ENCODE data around the gene DDN.

Gene DDN

GRCh38 chr12:49030119-49030518 lies 30.9 kb upstream of the DDN start:
- Histone ChIP-seq H3K9ac (ENCODE audit: low read depth, low read length) (no peak overlapping the region), H3K9me3 (replicated peaks; ENCODE audit: low read length) (no peaks in the 10 kb centered on the region), H3K36me3 (ENCODE audit: insufficient read depth, low read length) (peaks cover 91% of the 10 kb centered on the region)

DNA sequence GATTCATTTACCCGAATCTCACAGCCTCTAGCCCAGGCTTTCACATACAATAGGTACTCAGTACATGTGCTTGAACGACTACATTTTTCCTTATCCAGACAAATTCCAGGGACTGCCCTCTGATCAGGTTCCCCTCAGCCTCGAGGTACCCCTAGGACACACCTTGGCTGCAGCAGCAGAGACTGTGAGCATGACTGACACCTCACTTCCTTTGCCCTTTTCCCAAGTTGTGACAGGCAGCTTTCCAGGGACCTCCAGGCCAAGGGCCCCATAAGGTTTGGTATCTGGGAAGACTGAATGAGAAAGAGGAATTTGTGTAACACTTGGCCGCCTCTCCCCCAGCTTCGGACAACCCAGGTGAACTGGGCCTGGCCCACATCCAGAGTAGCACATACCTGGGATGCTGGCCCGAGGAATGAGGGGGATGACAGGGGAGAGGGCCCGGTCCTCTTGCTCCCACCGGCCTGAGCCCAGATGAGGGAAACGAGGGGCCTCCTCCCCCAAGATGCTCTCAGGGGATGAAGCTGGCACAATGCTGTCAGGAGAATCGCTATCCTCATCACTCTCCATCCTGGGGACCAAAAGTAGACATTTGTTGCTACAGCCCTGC lies 29.6 kb upstream of the DDN start:
- Histone ChIP-seq H3K9me3 (replicated peaks; ENCODE audit: low read length) (no peaks in the 10 kb centered on the region), H3K9ac (ENCODE audit: low read depth, low read length) (no peak overlapping the region), H3K36me3 (ENCODE audit: insufficient read depth, low read length) (peaks cover 90% of the 10 kb centered on the region), H3K27me3 (ENCODE audit: control insufficient read depth, insufficient read depth, low read length) (no peaks in the 10 kb centered on the region), H3K4me2 (ENCODE audit: low read length) (no peak overlapping the region), H3K4me3 (ENCODE audit: low read length) (no peak overlapping the region), H3K4me1 (ENCODE audit: control insufficient read depth, insufficient read depth, low read length) (no peaks in the 10 kb centered on the region)

More at GRCh38 chr12:49030119-49030518, 30.9 kb upstream of the DDN start:
- Histone ChIP-seq H3K4me3 (ENCODE audit: low read length) (no peak overlapping the region), H3K4me2 (ENCODE audit: low read length) (no peak overlapping the region), H3K4me1 (ENCODE audit: control insufficient read depth, insufficient read depth, low read length) (no peaks in the 10 kb centered on the region), H3K27me3 (ENCODE audit: control insufficient read depth, insufficient read depth, low read length) (no peaks in the 10 kb centered on the region)

DNA sequence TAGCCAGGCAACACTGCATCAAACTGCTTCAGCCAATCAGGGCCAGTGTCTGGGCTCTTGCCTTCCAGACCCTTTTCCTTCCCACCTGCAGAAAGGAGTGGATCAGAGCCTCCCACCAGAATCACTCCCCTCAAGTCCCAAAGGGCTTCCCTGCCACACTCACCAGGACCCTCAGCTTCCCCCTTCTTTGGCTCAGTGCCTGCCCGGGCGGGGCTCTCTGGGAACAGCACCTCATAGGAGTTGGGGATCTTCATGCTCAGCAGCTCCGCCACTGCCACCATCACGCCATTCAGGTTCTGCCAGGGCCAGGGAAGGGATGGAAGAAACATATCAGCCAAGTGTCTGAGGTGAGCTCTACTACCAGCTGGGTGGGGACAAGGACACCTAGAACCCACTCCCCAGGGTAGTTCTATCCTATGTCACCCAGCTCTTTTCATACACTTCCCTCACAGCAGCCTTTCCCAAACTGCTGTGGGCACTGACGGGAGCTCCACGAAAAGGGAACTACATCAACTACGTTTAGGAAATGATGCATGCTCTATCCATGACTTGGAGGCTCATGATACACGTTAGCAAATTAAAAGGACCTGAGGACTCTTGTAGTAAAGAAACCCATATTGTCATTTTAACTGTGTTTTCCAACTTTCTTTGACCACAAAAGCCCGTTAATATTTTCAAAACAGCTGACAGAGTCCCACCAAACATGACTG lies 28.8 kb upstream of the DDN start:
- Histone ChIP-seq H3K4me3 (ENCODE audit: low read length) (no peak overlapping the region), H3K9ac (ENCODE audit: low read depth, low read length) (no peak overlapping the region), H3K4me2 (ENCODE audit: low read length) (no peak overlapping the region), H3K9me3 (replicated peaks; ENCODE audit: low read length) (no peaks in the 10 kb centered on the region), H3K4me1 (ENCODE audit: control insufficient read depth, insufficient read depth, low read length) (no peaks in the 10 kb centered on the region), H3K27me3 (ENCODE audit: control insufficient read depth, insufficient read depth, low read length) (no peaks in the 10 kb centered on the region), H3K36me3 (ENCODE audit: insufficient read depth, low read length) (peaks cover 91% of the 10 kb centered on the region)

DNA sequence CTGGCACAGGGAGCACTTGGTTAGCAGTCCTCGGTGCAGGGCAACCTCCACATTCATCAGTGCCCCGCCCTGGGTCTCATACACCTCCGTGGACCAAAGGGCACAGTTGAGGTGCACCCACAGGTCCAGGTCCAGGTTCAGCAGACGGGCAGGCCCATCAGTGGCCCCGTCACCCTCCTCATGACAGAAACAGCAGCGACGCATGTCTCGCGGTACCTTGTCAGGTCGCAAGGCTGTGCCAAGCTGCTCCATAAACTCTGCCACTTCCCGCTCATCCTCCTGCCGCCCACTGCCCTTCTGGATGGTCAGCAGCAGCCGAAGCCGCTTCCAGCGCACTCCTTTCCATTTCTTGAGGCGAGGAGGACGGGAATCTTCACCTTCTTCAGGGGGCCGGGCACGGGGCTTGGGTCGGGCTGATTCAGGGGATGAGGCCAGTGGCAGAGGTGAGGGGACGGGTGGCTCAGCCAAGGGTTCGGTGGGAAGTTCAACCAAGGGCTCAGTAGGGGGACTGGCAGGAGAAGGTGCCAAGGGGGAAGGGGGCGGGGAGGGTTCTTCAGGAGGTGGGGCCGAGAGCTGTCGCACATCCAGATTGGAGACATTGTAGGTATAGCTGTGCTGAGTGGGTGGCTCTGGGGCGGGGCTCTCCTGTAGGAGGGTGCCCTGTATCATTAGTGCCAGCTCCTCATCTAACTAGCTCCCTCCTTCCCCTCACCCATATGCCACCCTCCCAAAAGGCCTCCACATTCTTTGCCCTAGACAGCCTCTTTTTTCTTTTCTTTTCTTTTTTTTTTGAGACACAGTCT lies 27.7 kb upstream of the DDN start:
- Histone ChIP-seq H3K4me1 (ENCODE audit: control insufficient read depth, insufficient read depth, low read length) (no peaks in the 10 kb centered on the region), H3K9ac (ENCODE audit: low read depth, low read length) (no peak overlapping the region), H3K9me3 (replicated peaks; ENCODE audit: low read length) (no peaks in the 10 kb centered on the region), H3K27me3 (ENCODE audit: control insufficient read depth, insufficient read depth, low read length) (no peaks in the 10 kb centered on the region), H3K4me3 (ENCODE audit: low read length) (no peak overlapping the region), H3K4me2 (ENCODE audit: low read length) (no peak overlapping the region), H3K36me3 (ENCODE audit: insufficient read depth, low read length) (peaks cover 90% of the 10 kb centered on the region)

DNA sequence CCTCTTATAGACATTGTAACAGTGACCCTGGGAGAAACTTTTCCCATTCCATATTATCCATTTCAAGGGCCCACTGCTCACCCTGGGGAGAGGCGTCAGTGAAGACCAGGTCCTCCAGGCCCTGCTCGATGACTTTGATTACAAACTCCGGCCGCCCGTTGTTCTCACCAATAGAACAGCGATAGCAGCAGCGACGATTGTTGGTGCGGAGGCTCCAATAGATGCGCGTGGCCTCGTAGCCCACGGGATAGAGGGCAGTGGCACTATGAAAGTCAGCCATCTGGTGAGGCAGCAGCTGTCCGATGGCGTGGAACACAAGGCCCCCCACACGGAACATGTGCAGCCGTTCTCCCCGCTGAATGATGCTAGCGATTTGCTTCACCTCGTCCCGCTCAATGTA lies 26.9 kb upstream of the DDN start:
- Histone ChIP-seq H3K36me3 (ENCODE audit: insufficient read depth, low read length) (peaks cover 87% of the 10 kb centered on the region), H3K4me1 (ENCODE audit: control insufficient read depth, insufficient read depth, low read length) (no peaks in the 10 kb centered on the region), H3K4me2 (ENCODE audit: low read length) (no peak overlapping the region), H3K4me3 (ENCODE audit: low read length) (no peak overlapping the region), H3K27me3 (ENCODE audit: control insufficient read depth, insufficient read depth, low read length) (no peaks in the 10 kb centered on the region), H3K9ac (ENCODE audit: low read depth, low read length) (no peak overlapping the region), H3K9me3 (replicated peaks; ENCODE audit: low read length) (no peaks in the 10 kb centered on the region)

DNA sequence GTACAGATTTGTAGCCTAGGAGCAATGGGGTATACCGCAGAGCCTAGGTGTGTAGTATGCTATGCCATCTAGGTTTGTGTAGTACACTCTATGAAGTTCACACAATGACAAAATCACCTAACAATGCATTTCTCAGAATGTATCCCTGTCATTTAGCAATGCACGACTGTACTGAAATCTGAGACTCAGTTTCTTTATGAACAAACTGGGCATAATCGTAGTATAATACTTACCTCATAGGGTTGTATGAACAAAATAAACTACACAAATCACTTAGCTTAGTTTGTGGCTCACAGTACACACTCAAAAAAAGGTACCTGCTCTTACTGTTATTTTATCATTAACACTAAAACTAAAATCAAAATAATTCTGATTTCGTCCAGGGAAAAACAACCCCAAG lies 26.3 kb upstream of the DDN start:
- Histone ChIP-seq H3K4me3 (ENCODE audit: low read length) (no peak overlapping the region), H3K4me2 (ENCODE audit: low read length) (no peak overlapping the region), H3K4me1 (ENCODE audit: control insufficient read depth, insufficient read depth, low read length) (no peaks in the 10 kb centered on the region), H3K9ac (ENCODE audit: low read depth, low read length) (no peak overlapping the region), H3K27me3 (ENCODE audit: control insufficient read depth, insufficient read depth, low read length) (no peaks in the 10 kb centered on the region), H3K9me3 (replicated peaks; ENCODE audit: low read length) (no peaks in the 10 kb centered on the region), H3K36me3 (ENCODE audit: insufficient read depth, low read length) (peaks cover 81% of the 10 kb centered on the region)

DNA sequence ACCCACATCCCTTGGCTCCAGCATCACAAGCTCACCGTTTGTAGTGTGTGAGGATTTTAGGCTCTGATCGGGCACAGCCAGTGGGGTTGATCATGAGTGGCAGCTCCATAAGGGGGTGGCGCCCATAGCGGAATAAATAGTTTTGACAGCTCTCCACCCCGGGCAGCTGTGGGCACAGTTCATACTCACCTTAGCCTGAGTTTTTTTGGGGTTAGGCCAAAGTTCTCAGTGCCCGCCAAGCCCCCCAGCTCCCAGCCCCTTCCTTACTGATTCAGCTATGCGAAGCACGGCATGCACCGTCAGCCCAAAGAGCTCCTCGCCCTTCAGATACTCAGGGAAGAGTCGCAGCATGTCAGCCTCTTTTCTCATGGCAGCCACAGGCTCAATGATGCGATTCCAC lies 25.4 kb upstream of the DDN start:
- no peaks in the 10 kb centered on the region for H3K9me3 ChIP-seq (replicated peaks; ENCODE audit: low read length)
- no peaks in the 10 kb centered on the region for H3K27me3 ChIP-seq (ENCODE audit: control insufficient read depth, insufficient read depth, low read length)
- peaks cover 4% of the 10 kb centered on the region for H3K4me1 ChIP-seq (ENCODE audit: control insufficient read depth, insufficient read depth, low read length)
- H3K4me2 ChIP-seq (ENCODE audit: low read length): no peak overlapping the region
- no peak overlapping the region for H3K4me3 ChIP-seq (ENCODE audit: low read length)
- no peak overlapping the region for H3K9ac ChIP-seq (ENCODE audit: low read depth, low read length)
- peaks cover 72% of the 10 kb centered on the region for H3K36me3 ChIP-seq (ENCODE audit: insufficient read depth, low read length)

DNA sequence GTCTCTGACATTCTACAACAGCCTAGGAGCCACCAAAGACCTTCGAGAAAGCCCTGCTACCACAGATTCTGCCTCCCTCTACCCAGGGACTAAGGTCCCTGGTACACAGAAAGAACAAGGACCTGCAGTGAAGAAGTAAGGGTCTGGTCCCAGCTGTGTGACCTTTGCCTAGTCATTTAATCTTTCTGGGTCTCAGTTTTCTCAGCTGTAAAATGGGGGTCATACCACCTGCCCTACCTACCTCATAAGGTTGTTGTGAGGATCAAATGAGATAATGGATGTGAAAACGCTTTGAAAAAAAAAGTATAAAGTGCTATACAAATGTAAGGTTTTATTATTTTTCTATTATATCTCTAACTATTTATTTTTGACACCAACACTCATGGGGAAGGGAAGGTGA lies 24.6 kb upstream of the DDN start:
- no peak overlapping the region for H3K4me3 ChIP-seq (ENCODE audit: low read length)
- H3K4me1 ChIP-seq (ENCODE audit: control insufficient read depth, insufficient read depth, low read length): peaks cover 11% of the 10 kb centered on the region
- no peak overlapping the region for H3K4me2 ChIP-seq (ENCODE audit: low read length)
- H3K27me3 ChIP-seq (ENCODE audit: control insufficient read depth, insufficient read depth, low read length): no peaks in the 10 kb centered on the region
- H3K9me3 ChIP-seq (replicated peaks; ENCODE audit: low read length): no peaks in the 10 kb centered on the region
- peaks cover 65% of the 10 kb centered on the region for H3K36me3 ChIP-seq (ENCODE audit: insufficient read depth, low read length)
- no peak overlapping the region for H3K9ac ChIP-seq (ENCODE audit: low read depth, low read length)

GRCh38 chr12:49022558-49023178 lies 23.5 kb upstream of the DDN start:
- peaks cover 53% of the 10 kb centered on the region for H3K36me3 ChIP-seq (ENCODE audit: insufficient read depth, low read length)
- H3K9me3 ChIP-seq (replicated peaks; ENCODE audit: low read length): no peaks in the 10 kb centered on the region
- H3K4me1 ChIP-seq (ENCODE audit: control insufficient read depth, insufficient read depth, low read length): peaks cover 14% of the 10 kb centered on the region
- H3K4me3 ChIP-seq (ENCODE audit: low read length): no peak overlapping the region
- no peak overlapping the region for H3K9ac ChIP-seq (ENCODE audit: low read depth, low read length)
- no peaks in the 10 kb centered on the region for H3K27me3 ChIP-seq (ENCODE audit: control insufficient read depth, insufficient read depth, low read length)
- no peak overlapping the region for H3K4me2 ChIP-seq (ENCODE audit: low read length)

DNA sequence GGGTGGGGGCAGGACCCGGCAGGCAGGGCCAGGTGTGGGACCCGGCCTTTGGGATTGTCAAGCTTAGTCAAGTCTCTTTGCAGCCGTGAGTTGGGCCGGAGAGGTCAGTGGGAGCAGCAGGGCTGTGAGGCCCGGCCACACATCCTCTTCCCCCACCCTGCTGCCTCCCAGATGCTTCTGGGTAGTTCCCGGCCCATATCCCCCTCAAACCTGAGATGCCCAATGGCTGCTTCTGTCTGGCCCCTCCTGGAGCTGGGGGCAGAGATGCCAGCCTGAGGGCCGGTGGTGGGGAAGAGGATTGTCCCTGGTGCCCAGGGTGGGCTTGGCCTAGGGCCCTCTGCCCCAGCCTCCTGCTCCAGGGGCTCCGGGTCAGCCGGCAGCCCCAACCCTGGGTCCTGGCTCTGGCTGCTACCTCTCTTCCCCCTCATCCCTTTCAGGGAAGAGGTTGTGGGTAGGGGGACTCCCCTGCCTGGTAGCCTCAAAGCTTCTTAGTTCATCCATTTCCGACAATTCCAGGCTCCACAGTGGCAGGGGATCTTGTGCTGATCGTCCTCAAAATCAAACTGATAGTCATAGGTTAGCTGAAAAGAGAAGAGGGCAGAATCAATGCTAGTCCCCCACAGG lies 22.2 kb upstream of the DDN start:
- Histone ChIP-seq H3K9me3 (replicated peaks; ENCODE audit: low read length) (no peaks in the 10 kb centered on the region), H3K36me3 (ENCODE audit: insufficient read depth, low read length) (peaks cover 48% of the 10 kb centered on the region), H3K4me1 (ENCODE audit: control insufficient read depth, insufficient read depth, low read length) (peaks cover 22% of the 10 kb centered on the region), H3K9ac (ENCODE audit: low read depth, low read length) (no peak overlapping the region), H3K4me3 (ENCODE audit: low read length) (no peak overlapping the region), H3K27me3 (ENCODE audit: control insufficient read depth, insufficient read depth, low read length) (no peaks in the 10 kb centered on the region), H3K4me2 (ENCODE audit: low read length) (no peak overlapping the region)

DNA sequence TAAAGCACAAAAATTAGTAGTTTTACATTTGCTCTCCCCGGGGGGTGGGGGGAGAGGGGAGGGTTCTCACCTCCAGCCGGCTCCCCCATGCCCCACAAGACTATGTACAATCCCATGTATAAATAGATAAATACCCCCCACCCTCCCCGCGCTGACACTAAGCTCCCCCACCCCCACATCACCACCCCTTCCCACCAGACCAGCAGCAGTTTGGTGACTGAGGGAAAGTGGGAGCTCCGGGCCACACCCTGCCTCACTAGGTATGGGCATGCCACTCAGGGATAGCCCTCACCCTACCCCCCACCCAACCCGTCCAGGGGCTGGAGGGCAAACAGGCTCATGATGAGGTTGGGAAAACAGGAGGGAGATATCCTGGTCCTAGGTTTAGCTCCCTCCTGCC lies 21.3 kb upstream of the DDN start:
- Histone ChIP-seq H3K4me1 (ENCODE audit: control insufficient read depth, insufficient read depth, low read length) (peaks cover 22% of the 10 kb centered on the region), H3K9ac (ENCODE audit: low read depth, low read length) (no peak overlapping the region), H3K4me2 (ENCODE audit: low read length) (no peak overlapping the region), H3K4me3 (ENCODE audit: low read length) (no peak overlapping the region), H3K9me3 (replicated peaks; ENCODE audit: low read length) (no peaks in the 10 kb centered on the region), H3K36me3 (ENCODE audit: insufficient read depth, low read length) (peaks cover 38% of the 10 kb centered on the region), H3K27me3 (ENCODE audit: control insufficient read depth, insufficient read depth, low read length) (no peaks in the 10 kb centered on the region)
